OCI-LY1 (cell line): ENCODE data around the gene CRIM1.

Experiments
- H2AFZ ChIP-seq: fragments of 200-600 bp; sonication (generic), shearing (Covaris generic); 2 replicates; pipeline ENCODE4 v1.6.0; 2014; ENCODE audit warnings: antibody characterized with exemption, mild to moderate bottlenecking, low read length
- H3F3A ChIP-seq: fragments of 200-600 bp; sonication (generic), shearing (Covaris generic); 2 replicates; pipeline ENCODE4 v1.6.0; 2014; ENCODE audit warnings: mild to moderate bottlenecking, antibody characterized with exemption, low read length, moderate library complexity; ENCODE audit not compliant: insufficient read depth
- H3K27ac ChIP-seq: fragments of 200-600 bp; sonication (generic); 2 replicates; pipeline ENCODE4 v1.5.1; 2014; ENCODE audit warnings: low read length, mixed run types, mild to moderate bottlenecking, low read depth; ENCODE audit not compliant: poor library complexity, severe bottlenecking
- H3K27me3 ChIP-seq: fragments of 200-600 bp; sonication (generic); 2 replicates; pipeline ENCODE4 v1.6.0; 2014; ENCODE audit warnings: antibody characterized with exemption, mild to moderate bottlenecking, low read length, moderate library complexity; ENCODE audit not compliant: insufficient read depth
- H3K36me3 ChIP-seq: fragments of 200-600 bp; sonication (generic); 2 replicates; pipeline ENCODE4 v1.6.1; 2014; ENCODE audit warnings: mild to moderate bottlenecking, antibody characterized with exemption, low read length, moderate library complexity, mixed read lengths; ENCODE audit not compliant: insufficient read depth
- H3K4me1 ChIP-seq: fragments of 200-600 bp; sonication (generic); 2 replicates; pipeline ENCODE4 v1.5.1; 2014; ENCODE audit warnings: mild to moderate bottlenecking, low read length, moderate library complexity; ENCODE audit not compliant: insufficient read depth, severe bottlenecking
- H3K4me2 ChIP-seq: fragments of 200-600 bp; sonication (generic), shearing (Covaris generic); 2 replicates; pipeline ENCODE4 v1.6.1; 2014; ENCODE audit warnings: low read length
- H3K4me3 ChIP-seq: fragments of 200-600 bp; sonication (generic); 2 replicates; pipeline ENCODE4 v1.5.1; 2014; ENCODE audit warnings: low read length, low read depth, mild to moderate bottlenecking, mixed read lengths; ENCODE audit not compliant: poor library complexity, severe bottlenecking
- H3K79me2 ChIP-seq: fragments of 200-600 bp; shearing (Covaris generic); 2 replicates; pipeline ENCODE4 v1.6.1; 2016; ENCODE audit warnings: mixed run types, low read length, mixed read lengths; ENCODE audit not compliant: insufficient read depth
- H3K9ac ChIP-seq: fragments of 200-600 bp; sonication (generic), shearing (Covaris generic); 2 replicates; pipeline ENCODE4 v1.6.1; 2014; ENCODE audit warnings: mild to moderate bottlenecking, low read length, mixed read lengths
- H3K9me2 ChIP-seq: fragments of 200-600 bp; sonication (generic), shearing (Covaris generic); 2 replicates; pipeline ENCODE4 v1.6.1; 2014; ENCODE audit warnings: low read depth, mild to moderate bottlenecking, low read length, mixed read lengths
- H3K9me3 ChIP-seq: fragments of 200-600 bp; shearing (Covaris generic); 2 replicates; pipeline ENCODE4 v1.6.1; 2014; ENCODE audit warnings: low read length, mixed read lengths
- H4K20me1 ChIP-seq: fragments of 200-600 bp; sonication (generic), shearing (Covaris generic); 2 replicates; pipeline ENCODE4 v1.6.0; 2016; ENCODE audit warnings: mild to moderate bottlenecking, low read length; ENCODE audit not compliant: insufficient read depth
- CTCF ChIP-seq: fragments of 200-600 bp; sonication (generic), shearing (Covaris generic); IDR thresholded peaks from 2 replicates; pipeline ENCODE4 v1.5.1; 2017; ENCODE audit warnings: mild to moderate bottlenecking, antibody characterized with exemption, low read length, moderate library complexity, mixed read lengths
- EZH2 ChIP-seq: fragments of 200-600 bp; sonication (generic), shearing (Covaris generic); IDR thresholded peaks from 2 replicates; pipeline ENCODE4 v1.8.0; 2017; ENCODE audit warnings: borderline replicate concordance, mixed run types, mild to moderate bottlenecking, antibody characterized with exemption, low read length, moderate library complexity, mixed read lengths

The CRIM1 gene

GRCh38 chr2:36371928-36372391, 16.4 kb downstream of the CRIM1 start:
- Histone ChIP-seq H3K4me3 (no peak overlapping the region), H3K9ac (no peak overlapping the region), H3K4me2 (no peak overlapping the region)

GRCh38 chr2:36373149-36373926, 17.8 kb downstream of the CRIM1 start:
- no peaks in the 10 kb centered on the region for H3F3A ChIP-seq
- TF ChIP-seq CTCF = no peak
- TF ChIP-seq EZH2 = no peak
- H3K4me1 ChIP-seq = no peaks in the 10 kb centered on the region
- H4K20me1 ChIP-seq = no peaks in the 10 kb centered on the region
- H3K4me2 ChIP-seq = no peak overlapping the region
- H3K9me3 ChIP-seq = no peaks in the 10 kb centered on the region
- no peaks in the 10 kb centered on the region for H3K36me3 ChIP-seq
- H3K4me3 ChIP-seq = no peak overlapping the region
- H3K79me2 ChIP-seq = no peaks in the 10 kb centered on the region
- H3K27ac ChIP-seq = no peak overlapping the region
- no peak overlapping the region for H2AFZ ChIP-seq
- H3K9ac ChIP-seq = no peak overlapping the region
- H3K9me2 ChIP-seq = no peaks in the 10 kb centered on the region
- H3K27me3 ChIP-seq = no peaks in the 10 kb centered on the region

More at GRCh38 chr2:36371928-36372391, 16.4 kb downstream of the CRIM1 start:
- H3K9me2 ChIP-seq = no peaks in the 10 kb centered on the region
- no peaks in the 10 kb centered on the region for H3K36me3 ChIP-seq
- no peaks in the 10 kb centered on the region for H3K27me3 ChIP-seq
- no peaks in the 10 kb centered on the region for H3K79me2 ChIP-seq
- no peaks in the 10 kb centered on the region for H3F3A ChIP-seq
- H3K27ac ChIP-seq = no peak overlapping the region
- no peaks in the 10 kb centered on the region for H3K9me3 ChIP-seq
- no peak overlapping the region for H2AFZ ChIP-seq
- TF ChIP-seq CTCF (no peak), EZH2 (no peak)
- H3K4me1 ChIP-seq = no peaks in the 10 kb centered on the region
- no peaks in the 10 kb centered on the region for H4K20me1 ChIP-seq

- Histone ChIP-seq H2AFZ (no peak overlapping the region), H3K36me3 (no peaks in the 10 kb centered on the region), H3K4me1 (no peaks in the 10 kb centered on the region), H4K20me1 (no peaks in the 10 kb centered on the region), H3F3A (no peaks in the 10 kb centered on the region), H3K4me3 (no peak overlapping the region), H3K9me2 (no peaks in the 10 kb centered on the region), H3K9ac (no peak overlapping the region), H3K9me3 (no peaks in the 10 kb centered on the region), H3K27me3 (no peaks in the 10 kb centered on the region), H3K27ac (no peak overlapping the region), H3K79me2 (no peaks in the 10 kb centered on the region), H3K4me2 (no peak overlapping the region)
- TF ChIP-seq EZH2 (no peak), CTCF (no peak)
Observed at GRCh38 chr2:36374585-36374984, 19.0 kb downstream of the CRIM1 start.
